IPS-NIHi11 (cell line): ENCODE measurements around the gene DENND1B.
"Not testable (repeated sequence)": the region's sequence is repeated elsewhere in the genome, so short reads cannot be mapped to it uniquely, and the experiment has no call there.

Source experiments
- DNase-seq: peaks from one replicate; pipeline ENCODE4 v3.0.0; 2012; ENCODE audit warnings: mixed read lengths, low spot score

DENND1B gene

DNA sequence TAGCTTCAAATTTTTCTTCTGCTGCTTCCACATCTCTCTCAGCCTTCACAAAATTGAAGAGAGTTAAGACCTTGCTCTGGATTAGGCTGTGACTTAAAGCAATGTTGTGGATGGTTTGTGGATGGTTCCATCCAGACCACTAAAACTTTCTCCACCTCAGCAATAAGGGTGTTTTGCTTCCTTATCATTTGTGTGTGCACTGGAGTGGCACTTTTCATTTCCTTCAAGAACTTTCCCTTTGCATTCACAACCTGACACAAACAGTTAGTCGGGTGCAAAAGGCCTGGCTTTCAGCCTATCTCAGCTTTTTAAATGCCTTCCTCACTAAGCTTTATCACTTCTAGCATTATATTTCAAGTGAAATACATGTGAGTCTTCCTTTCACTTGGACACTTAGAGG is 30.3 kb downstream of the DENND1B start:
- no peak for DNase-seq

DNA sequence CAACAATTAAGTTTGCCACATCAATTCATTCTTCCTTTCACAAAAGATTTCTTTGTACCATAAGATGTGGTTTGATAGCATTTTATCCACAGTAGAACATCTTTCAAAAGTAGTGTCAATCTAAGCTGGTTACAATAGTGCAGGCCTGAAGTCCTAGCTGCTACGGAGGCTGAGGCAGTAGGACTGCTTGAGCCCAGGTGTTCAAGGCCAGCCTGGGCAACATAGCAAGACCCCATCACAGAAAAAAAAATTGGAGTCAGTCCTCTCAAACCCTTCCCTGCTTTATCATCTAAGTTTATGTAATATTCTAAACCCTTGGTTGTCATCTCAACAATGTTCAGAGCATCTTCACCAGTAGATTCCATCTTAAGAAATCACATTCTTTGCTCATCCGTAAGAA is 31.7 kb downstream of the DENND1B start:
- DNase-seq = no peak

DNA sequence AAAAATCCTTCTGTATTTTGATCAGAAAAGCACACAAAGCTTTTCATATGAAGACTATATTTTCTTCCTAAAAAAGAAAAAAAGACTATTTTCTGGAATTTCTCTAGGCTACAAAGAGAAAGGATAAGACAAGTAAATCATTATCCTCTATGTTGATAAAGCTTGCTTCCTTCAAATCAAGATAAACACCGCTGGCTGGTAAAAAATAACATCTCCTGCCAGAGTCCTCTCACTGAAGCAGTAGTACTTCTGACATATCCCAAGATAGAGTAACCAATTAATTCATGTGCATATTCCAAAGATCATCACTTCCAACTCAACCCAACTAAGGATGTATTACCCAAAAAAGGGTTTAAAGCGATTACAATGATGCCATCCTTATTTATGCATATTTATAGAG is 34.3 kb downstream of the DENND1B start:
- no peak for DNase-seq

DNA sequence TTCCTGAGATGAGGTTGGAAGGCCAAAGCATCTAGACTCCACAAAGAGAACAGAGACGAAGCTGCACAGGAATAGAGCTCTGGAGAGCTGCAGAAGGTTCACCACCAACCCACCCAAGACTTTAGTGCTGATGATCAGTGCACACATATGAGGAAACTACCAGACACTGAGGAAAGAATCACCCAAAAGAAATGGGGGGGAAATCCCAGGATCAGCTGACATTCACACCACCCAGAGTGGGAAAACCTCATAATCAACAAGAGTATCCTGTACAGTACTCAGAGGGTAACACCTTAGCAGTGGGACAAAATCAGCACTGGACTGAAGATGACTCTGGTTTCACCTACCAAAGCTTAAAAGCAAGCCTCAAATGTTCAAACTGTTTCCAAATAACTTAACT is 36.4 kb downstream of the DENND1B start:
- no peak for DNase-seq

DNA sequence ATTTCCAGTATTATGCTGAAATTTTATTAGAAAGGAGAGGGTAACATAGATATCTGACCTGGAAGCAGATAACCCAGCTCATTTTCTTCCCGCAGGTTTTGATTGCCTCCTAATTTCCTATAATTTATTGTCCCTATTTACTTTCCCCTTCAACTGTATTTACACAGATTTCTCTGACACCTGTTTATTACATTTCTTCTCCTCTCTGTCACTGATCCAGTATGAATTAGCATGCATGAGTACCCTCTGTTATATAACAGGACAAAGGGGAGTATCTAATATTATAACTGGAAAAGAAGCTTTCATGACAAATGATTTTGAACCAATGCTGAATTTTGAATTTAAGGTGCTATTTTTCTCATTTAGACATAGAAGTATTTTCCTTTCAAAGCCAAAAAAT is 37.4 kb downstream of the DENND1B start:
- DNase-seq = no peak

DNA sequence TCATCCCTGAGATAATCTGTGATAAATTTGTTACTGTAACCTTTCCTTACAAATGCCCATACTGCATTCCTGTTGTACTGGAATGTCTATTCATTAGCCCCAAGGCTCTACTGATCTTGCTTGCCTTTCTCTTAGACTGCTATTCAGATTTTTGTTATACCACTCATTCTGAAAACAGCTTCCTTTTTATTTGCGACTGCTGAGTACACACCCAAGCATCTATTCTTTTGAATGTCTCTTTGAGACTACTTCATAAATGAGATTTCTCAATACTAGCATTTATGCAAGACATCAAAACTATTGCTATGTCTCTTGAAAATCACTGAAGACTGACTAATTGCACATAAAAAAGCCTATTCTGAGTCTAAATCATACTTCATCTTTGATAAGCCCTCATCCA is 38.6 kb downstream of the DENND1B start:
- DNase-seq = no peak

DNA sequence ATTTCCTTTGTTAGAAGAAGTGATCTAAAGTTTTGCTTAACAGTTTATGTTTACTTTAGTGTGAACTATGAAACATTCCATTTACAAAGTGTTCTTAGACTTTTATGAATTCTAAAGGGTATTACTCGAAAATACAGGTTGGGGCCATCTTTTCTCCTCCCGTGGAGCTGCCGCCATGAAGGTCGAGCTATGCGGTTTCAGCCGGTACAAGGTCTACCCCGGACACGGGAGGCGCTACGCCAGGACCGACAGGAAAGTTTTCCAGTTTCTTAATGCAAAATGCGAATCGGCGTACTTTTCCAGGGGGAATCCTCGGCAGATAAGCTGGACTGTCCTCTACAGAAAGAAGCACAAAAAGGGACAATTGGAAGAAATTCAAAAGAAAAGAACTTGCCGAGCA is 39.8 kb downstream of the DENND1B start:
- DNase-seq = no peak

- peak; percentile 11 for DNase-seq
Measured at GRCh38 chr1:197733324-197733723, 42.0 kb downstream of the DENND1B start.

- DNase-seq = no peak
Measured at GRCh38 chr1:197732187-197732586, 43.1 kb downstream of the DENND1B start.

DNA sequence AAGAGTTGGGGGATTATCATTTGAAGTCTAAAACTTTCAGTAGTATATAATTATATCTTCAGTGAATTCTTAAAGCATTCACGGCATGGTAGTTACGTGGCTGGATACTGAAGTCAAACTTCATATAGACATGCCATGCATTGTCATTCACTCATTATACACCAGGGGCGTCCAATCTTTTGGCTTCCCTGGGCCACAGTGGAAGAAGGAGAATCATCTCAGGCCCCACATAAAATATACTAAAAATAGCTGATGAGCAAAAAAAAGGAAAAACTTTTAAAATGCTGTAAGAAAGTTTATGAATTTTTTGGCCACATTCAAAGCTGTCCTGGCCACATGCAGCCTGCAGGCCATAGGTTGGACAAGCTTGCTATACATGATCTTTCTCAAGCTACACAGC is 43.8 kb downstream of the DENND1B start:
- DNase-seq = no peak

GRCh38 chr1:197725976-197726375 is 49.3 kb downstream of the DENND1B start:
- DNase-seq = no peak

- no peak for DNase-seq
Measured at GRCh38 chr1:197725044-197725443, 50.2 kb downstream of the DENND1B start.

DNA sequence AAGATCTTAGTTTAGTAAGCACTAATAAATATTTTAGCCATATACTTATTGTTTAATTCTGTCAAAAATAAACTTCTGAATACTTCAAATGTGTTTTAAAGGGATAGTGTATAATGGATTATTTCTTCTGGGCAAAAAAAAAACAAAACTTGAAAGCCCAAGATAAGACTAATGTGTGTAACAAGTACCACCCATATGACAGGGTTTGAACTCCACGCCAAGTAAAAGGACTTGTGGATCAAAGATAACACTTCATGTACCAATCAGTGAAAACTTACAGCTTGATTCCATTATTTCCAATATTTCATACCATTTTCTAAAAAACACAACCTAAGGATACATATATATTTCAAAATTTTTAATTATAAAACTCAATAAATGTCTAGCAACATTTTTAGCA is 59.5 kb downstream of the DENND1B start:
- DNase-seq = no peak

DNA sequence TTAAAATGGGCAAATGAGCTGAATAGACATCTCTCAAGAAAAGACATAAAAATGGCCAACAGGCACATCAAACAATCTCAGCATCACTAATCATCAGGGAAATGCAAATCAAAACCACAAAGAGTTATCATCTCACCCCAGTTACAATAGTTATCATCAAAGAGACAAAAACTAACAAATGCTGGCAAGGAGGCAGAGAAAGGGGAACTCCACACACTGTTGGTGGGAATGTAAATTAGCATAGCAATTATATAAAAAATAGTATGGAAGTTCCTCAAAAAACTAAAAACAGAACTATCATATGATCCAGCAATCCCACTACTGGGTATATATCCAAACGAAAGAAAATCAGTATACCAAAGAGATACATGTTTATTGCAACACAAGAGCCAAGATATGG is 68.7 kb downstream of the DENND1B start:
- no peak for DNase-seq

DNA sequence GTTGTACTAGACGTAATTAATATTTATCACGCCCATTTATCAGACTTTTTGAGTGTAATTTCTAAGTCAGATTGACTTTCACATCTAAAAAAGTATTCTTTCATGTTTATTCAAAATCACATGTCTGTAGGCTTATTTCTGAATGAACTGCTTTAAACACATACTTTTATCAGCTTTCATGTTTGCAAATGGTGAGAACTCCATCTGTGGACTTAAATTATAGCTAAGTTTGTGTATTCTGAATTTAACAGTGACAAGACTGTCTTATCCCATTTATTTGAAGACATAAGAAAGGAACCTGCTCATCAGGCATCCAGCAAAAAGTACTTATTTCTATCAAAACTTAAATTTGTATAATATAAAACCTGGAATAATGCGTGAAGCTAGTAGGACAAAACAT is 69.3 kb downstream of the DENND1B start:
- no peak for DNase-seq

GRCh38 chr1:197700688-197701087 is 74.6 kb downstream of the DENND1B start:
- not testable (repeated sequence) for DNase-seq

GRCh38 chr1:197696372-197696771 is 78.9 kb downstream of the DENND1B start:
- no peak for DNase-seq

DNA sequence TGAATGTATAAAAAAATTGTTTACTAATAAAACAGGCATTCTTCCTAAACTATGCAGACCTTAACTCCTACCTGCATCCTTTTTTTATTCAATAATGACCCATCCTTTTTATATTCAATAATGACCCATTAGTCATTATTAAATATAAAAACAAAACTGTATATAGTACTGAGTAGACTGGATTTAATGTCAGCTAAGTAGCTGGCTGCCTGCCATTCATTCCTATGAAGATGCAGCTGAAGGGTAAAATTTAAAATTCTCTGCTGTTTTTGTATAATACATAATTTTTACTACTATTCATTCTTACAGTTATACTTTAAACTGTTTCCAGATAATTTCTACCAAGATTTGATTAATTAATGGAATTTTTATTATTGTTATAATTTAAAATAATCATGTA is 79.3 kb downstream of the DENND1B start:
- no peak for DNase-seq

DNA sequence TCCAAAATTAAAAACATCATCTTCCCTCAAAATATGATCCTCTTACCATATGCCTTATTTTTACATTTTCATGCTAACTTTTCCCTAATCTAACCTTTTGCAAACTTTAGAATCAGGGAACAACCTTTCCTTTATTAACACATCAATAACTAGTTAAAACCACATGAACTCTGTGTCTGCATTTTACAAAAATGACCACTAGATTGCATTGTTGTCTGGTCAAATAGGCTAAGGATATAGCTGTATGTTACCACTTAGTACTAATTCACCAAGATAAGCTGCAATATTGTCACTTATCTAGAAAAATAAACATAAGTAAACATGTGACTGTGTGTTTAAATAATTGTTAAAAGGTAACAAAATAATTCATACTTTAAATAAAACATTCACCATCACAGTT is 82.3 kb downstream of the DENND1B start:
- DNase-seq = no peak

DNA sequence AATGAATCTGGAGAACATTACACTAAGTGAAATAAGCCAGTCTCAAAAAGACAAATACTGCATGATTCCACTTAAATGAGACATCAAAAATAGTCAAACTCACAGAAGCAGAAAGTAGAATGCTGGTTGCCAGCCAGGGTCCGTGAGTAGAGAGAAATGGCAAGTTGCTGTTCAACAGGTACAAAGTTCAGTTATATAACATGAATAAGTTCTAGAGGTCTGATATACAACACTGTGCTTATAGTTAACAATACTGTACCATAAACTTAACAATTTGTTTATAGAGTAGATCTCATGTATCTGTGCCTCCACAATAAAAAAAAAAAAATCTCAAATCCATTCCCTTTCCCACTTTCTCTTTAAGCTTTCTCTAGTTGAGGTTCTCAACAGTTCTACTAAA is 83.5 kb downstream of the DENND1B start:
- DNase-seq = no peak

DNA sequence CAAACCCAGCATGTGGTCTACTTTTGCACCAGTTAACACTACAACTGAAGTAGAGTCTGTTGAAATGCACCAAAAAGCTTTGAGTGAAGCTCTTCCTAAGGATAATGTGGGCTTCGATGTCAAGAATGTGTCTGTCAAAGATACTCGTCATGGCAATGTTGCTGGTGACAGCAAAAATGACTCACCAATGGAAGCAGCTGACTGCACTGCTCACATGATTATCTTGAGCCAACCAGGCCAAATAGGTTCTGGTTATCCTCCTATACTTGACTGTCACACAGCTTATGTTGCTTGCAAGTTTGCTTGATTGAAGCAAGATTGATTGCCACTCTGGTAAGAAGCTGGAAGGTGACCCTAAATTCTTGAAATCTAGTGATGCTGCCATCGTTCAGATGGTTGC is 85.2 kb downstream of the DENND1B start:
- DNase-seq = no peak

GRCh38 chr1:197688233-197688632 is 87.0 kb downstream of the DENND1B start:
- no peak for DNase-seq

GRCh38 chr1:197686702-197687355 is 88.5 kb downstream of the DENND1B start:
- DNase-seq = no peak

DNA sequence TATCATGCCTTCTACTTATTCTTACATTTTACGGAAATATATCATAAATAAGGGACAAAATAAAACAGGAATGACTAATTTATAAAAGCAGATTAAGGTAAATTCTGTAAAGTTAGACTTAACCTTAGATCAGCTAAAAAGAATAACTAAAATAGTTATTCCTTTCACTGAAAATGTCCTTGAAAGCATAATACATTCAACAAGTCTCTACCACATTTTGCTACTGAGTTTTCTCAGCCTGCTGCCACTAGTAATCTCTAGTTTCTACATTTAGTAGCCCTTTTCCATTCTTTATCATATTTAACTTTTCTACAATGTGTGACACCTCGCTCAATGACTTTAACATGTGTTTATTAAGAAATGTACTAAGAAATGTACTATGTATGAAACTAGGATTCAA is 89.0 kb downstream of the DENND1B start:
- no peak for DNase-seq

DNA sequence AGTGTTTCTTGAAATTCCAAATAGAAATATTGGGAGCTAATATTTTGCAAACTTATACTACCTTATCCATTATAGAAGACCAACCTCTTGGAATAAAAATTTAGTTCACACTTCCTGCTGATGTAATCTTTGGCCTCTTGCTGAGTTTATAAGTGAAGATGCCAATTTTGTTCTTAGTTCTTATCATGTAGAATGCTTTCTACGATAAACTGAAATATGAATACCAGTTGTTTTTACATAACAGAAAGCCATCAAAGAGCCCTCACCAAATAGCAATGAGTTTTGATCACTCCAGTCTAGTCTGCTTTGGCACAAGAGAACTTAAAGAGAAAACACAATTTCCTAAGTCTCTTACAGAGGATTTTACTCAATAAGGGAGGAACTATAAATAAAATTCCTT is 89.5 kb downstream of the DENND1B start:
- DNase-seq = no peak
